Measurements from ENCODE around the gene UFD1.

Gene UFD1

DNA sequence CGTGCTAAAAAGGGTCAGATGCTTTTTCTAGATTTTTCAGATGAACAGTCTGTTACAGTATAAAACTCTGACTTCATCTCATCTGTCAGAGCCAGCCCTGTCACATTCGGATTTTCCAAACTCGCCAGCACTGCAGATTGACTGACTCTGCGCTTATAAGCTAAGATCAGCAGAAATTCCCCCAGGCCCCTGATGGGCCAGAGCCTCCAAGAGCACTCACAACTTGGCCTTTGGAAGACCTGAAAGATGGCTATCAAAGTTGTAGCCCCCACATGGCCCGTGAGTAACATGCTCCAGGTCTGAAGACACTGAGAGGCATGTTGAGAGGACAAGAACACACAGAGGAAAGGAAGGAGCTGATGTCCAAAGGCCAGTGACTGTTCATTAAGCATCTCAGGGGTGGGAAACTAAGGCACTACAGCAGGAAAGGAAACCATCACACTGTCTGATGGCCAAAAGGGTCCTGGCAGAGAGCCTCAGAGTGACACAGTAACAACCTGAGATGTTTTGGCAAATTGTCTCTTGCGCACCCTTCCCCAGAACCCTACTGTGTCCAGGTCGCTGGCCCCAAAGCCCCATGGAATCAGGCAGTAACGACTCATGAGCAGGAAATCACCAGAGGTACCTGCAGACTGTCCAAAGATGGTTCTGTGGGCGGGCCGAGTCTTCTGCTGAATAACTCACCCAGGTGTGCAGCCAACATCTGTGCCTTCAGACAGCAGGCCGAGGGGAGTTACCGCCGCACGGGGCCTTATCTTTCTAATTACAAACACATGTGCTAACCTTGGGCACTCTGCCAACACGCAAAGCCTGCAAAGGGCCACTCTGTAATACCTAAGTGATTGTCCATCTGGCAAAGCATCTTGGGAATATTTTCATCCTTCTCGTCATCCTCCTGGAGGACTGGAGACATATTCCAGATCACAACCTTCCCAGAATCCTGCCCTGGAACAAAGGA is 71.1 kb downstream of the UFD1 start:
- Histone ChIP-seq H3K36me3 (ENCODE audit: insufficient read depth, low read length) (peaks cover 26% of the 10 kb centered on the region), H3K4me1 (ENCODE audit: insufficient read depth, low read length) (no peaks in the 10 kb centered on the region), H3K9ac (ENCODE audit: low read depth, low read length) (no peak overlapping the region)

DNA sequence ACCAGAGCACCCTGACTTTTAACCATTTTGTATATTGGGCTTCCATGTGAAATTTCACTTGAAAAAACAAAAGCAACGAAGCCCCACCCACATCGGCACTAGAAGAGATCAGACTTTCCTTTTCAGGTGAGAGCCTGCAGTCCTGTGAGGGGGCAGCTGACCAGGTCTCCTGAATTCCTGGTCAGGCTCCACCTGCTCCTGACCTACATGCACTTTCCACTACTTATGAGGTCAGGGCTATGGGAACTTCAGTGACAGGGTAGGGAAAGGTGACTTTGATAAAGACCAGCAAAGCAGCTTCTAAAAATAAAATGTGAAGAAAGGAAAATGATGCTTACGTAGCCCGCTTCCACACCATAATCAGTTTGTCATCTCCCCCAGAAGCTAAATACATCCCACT is 72.1 kb downstream of the UFD1 start:
- Histone ChIP-seq H3K4me1 (ENCODE audit: insufficient read depth, low read length) (no peaks in the 10 kb centered on the region), H3K9me3 (ENCODE audit: control insufficient read depth, insufficient read depth, low read length) (no peaks in the 10 kb centered on the region), H3K36me3 (ENCODE audit: insufficient read depth, low read length) (peaks cover 26% of the 10 kb centered on the region), H3K9ac (ENCODE audit: low read depth, low read length) (no peak overlapping the region)

More for the DNA sequence above, 71.1 kb downstream of the UFD1 start:
- no peaks in the 10 kb centered on the region for H3K9me3 ChIP-seq (ENCODE audit: control insufficient read depth, insufficient read depth, low read length)

- H3K9me3 ChIP-seq (ENCODE audit: control insufficient read depth, insufficient read depth, low read length), result no peaks in the 10 kb centered on the region
Measured at GRCh38 chr22:19406281-19406811, 72.6 kb downstream of the UFD1 start.

GRCh38 chr22:19405652-19406051 is 73.3 kb downstream of the UFD1 start:
- H3K9ac ChIP-seq (ENCODE audit: low read depth, low read length), result no peak overlapping the region
- no peaks in the 10 kb centered on the region for H3K9me3 ChIP-seq (ENCODE audit: control insufficient read depth, insufficient read depth, low read length)
- no peaks in the 10 kb centered on the region for H3K4me1 ChIP-seq (ENCODE audit: insufficient read depth, low read length)
- H3K36me3 ChIP-seq (ENCODE audit: insufficient read depth, low read length), result peaks cover 26% of the 10 kb centered on the region

More at GRCh38 chr22:19406281-19406811, 72.6 kb downstream of the UFD1 start:
- H3K36me3 ChIP-seq (ENCODE audit: insufficient read depth, low read length), result peaks cover 26% of the 10 kb centered on the region
- H3K9ac ChIP-seq (ENCODE audit: low read depth, low read length), result no peak overlapping the region
- no peaks in the 10 kb centered on the region for H3K4me1 ChIP-seq (ENCODE audit: insufficient read depth, low read length)

DNA sequence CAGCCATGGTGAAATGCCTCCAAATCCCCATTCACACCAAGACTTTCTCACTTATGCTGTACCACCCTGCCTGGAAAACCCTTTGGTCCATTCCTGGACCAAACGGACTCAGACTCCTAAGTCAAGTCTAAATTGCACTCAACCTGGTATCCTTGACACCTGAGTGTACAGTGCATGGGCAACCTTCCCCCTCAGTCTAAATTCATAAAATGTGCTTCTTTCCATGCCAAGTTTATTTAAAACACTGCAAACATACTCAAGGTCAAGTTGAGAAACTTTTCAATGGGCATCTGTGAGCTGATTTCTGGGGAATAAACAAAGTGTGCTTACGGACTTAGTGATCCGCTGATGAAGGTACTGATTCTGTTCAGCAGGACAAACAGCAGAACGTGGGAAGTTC is 73.9 kb downstream of the UFD1 start:
- Histone ChIP-seq H3K9ac (ENCODE audit: low read depth, low read length) (no peak overlapping the region), H3K4me1 (ENCODE audit: insufficient read depth, low read length) (no peaks in the 10 kb centered on the region), H3K36me3 (ENCODE audit: insufficient read depth, low read length) (peaks cover 26% of the 10 kb centered on the region), H3K9me3 (ENCODE audit: control insufficient read depth, insufficient read depth, low read length) (no peaks in the 10 kb centered on the region)

GRCh38 chr22:19404676-19405075 is 74.3 kb downstream of the UFD1 start:
- H3K36me3 ChIP-seq (ENCODE audit: insufficient read depth, low read length), result peaks cover 26% of the 10 kb centered on the region
- no peak overlapping the region for H3K9ac ChIP-seq (ENCODE audit: low read depth, low read length)
- no peaks in the 10 kb centered on the region for H3K9me3 ChIP-seq (ENCODE audit: control insufficient read depth, insufficient read depth, low read length)
- no peaks in the 10 kb centered on the region for H3K4me1 ChIP-seq (ENCODE audit: insufficient read depth, low read length)

GRCh38 chr22:19402642-19403191 is 76.3 kb downstream of the UFD1 start:
- H3K9ac ChIP-seq (ENCODE audit: low read depth, low read length), result no peak overlapping the region
- H3K9me3 ChIP-seq (ENCODE audit: control insufficient read depth, insufficient read depth, low read length), result no peaks in the 10 kb centered on the region
- peaks cover 23% of the 10 kb centered on the region for H3K36me3 ChIP-seq (ENCODE audit: insufficient read depth, low read length)
- H3K4me1 ChIP-seq (ENCODE audit: insufficient read depth, low read length), result no peaks in the 10 kb centered on the region

- Histone ChIP-seq H3K36me3 (ENCODE audit: insufficient read depth, low read length) (peaks cover 24% of the 10 kb centered on the region), H3K9ac (ENCODE audit: low read depth, low read length) (no peak overlapping the region), H3K4me1 (ENCODE audit: insufficient read depth, low read length) (no peaks in the 10 kb centered on the region), H3K9me3 (ENCODE audit: control insufficient read depth, insufficient read depth, low read length) (no peaks in the 10 kb centered on the region)
Measured at GRCh38 chr22:19401483-19401882, 77.5 kb downstream of the UFD1 start.

DNA sequence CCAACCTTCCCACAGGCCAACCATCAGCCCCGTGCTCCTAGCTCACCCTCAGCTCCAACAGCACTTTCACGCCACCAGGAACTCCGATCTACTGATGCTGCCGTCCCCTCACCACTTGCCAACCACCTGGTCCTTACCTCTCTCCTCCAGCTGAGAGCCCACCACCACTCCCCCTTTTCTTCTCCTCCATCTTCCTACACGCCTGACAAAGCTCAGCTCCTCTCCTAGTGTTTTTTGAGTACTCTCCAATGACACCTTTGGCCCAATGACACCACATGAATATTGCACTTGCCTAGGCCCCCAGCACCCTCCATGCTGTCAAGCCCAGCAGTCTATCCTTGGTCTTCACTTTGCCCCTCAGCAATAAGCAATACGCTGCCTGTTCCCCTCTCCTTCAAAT is 78.1 kb downstream of the UFD1 start:
- Histone ChIP-seq H3K9ac (ENCODE audit: low read depth, low read length) (no peak overlapping the region), H3K4me1 (ENCODE audit: insufficient read depth, low read length) (no peaks in the 10 kb centered on the region), H3K9me3 (ENCODE audit: control insufficient read depth, insufficient read depth, low read length) (no peaks in the 10 kb centered on the region), H3K36me3 (ENCODE audit: insufficient read depth, low read length) (peaks cover 23% of the 10 kb centered on the region)
